A204.1 (cell line): ENCODE data around the gene SLC9A9.

ENCODE experiments used
- FAIRE-seq: peaks from 2 replicates; lab custom pipeline; 2012; peaks lifted over from hg19 to GRCh38; lab: Jason Lieb, UNC

Gene SLC9A9

GRCh38 chr3:143840636-143841035, 7.6 kb downstream of the SLC9A9 start:
- FAIRE-seq = no peak

GRCh38 chr3:143839980-143840379, 8.3 kb downstream of the SLC9A9 start:
- FAIRE-seq = no peak

GRCh38 chr3:143837076-143837475, 11.2 kb downstream of the SLC9A9 start:
- FAIRE-seq = no peak

- FAIRE-seq = no peak
Measured at GRCh38 chr3:143835312-143835711, 13.0 kb downstream of the SLC9A9 start.

GRCh38 chr3:143832433-143832832, 15.8 kb downstream of the SLC9A9 start:
- no peak for FAIRE-seq

GRCh38 chr3:143831994-143832393, 16.3 kb downstream of the SLC9A9 start:
- no peak for FAIRE-seq

GRCh38 chr3:143831208-143831607, 17.1 kb downstream of the SLC9A9 start:
- no peak for FAIRE-seq

GRCh38 chr3:143830786-143831185, 17.5 kb downstream of the SLC9A9 start:
- FAIRE-seq = no peak

GRCh38 chr3:143830063-143830462, 18.2 kb downstream of the SLC9A9 start:
- FAIRE-seq = no peak

- FAIRE-seq = no peak
Measured at GRCh38 chr3:143827425-143827824, 20.8 kb downstream of the SLC9A9 start.

- no peak for FAIRE-seq
Measured at GRCh38 chr3:143826296-143826695, 22.0 kb downstream of the SLC9A9 start.

GRCh38 chr3:143825513-143825912, 22.8 kb downstream of the SLC9A9 start:
- FAIRE-seq = no peak

GRCh38 chr3:143824735-143825385, 23.4 kb downstream of the SLC9A9 start:
- FAIRE-seq = no peak

- no peak for FAIRE-seq
Measured at GRCh38 chr3:143822798-143823197, 25.5 kb downstream of the SLC9A9 start.

- FAIRE-seq = no peak
Measured at GRCh38 chr3:143822374-143822773, 25.9 kb downstream of the SLC9A9 start.

- FAIRE-seq = no peak
Measured at GRCh38 chr3:143821862-143822261, 26.4 kb downstream of the SLC9A9 start.

GRCh38 chr3:143820466-143821221, 27.6 kb downstream of the SLC9A9 start:
- FAIRE-seq = no peak

- no peak for FAIRE-seq
Measured at GRCh38 chr3:143819890-143820289, 28.4 kb downstream of the SLC9A9 start.

GRCh38 chr3:143814443-143814889, 33.8 kb downstream of the SLC9A9 start:
- no peak for FAIRE-seq

- no peak for FAIRE-seq
Measured at GRCh38 chr3:143812481-143812880, 35.8 kb downstream of the SLC9A9 start.

GRCh38 chr3:143811602-143812001, 36.7 kb downstream of the SLC9A9 start:
- FAIRE-seq = no peak

- no peak for FAIRE-seq
Measured at GRCh38 chr3:143810953-143811265, 37.4 kb downstream of the SLC9A9 start.

GRCh38 chr3:143810166-143810952, 37.9 kb downstream of the SLC9A9 start:
- no peak for FAIRE-seq
